NB4 (cell line): ENCODE results near the gene ERFE.
"Not testable (repeated sequence)": the region's sequence is repeated elsewhere in the genome, so short reads cannot be mapped to it uniquely, and the experiment has no call there.

Experiments
- DNase-seq: peaks from one replicate; pipeline ENCODE4 v3.0.0; 2010; ENCODE audit warnings: low read depth
- H3K4me3 ChIP-seq: one replicate; pipeline ENCODE4 v1.5.1; 2011; ENCODE audit warnings: mild to moderate bottlenecking, low read depth, low read length, moderate library complexity
- CTCF ChIP-seq: IDR thresholded peaks from one replicate; pipeline ENCODE4 v1.5.1; 2012; ENCODE audit warnings: low read depth, low read length
- MYC ChIP-seq: IDR thresholded peaks from 2 replicates; pipeline ENCODE4 v1.6.1; 2011; ENCODE audit warnings: low read depth, low read length
- POLR2A ChIP-seq: IDR thresholded peaks from 2 replicates; pipeline ENCODE4 v1.6.1; 2011; ENCODE audit warnings: mild to moderate bottlenecking; ENCODE audit not compliant: insufficient read length; ENCODE audit errors: extremely low read depth
- TF ChIP-seq, protein P1 (sequence below): IDR thresholded peaks from 2 replicates; pipeline ENCODE4 v1.6.1; 2011; ENCODE audit warnings: low read depth, low read length

The ERFE gene

DNA sequence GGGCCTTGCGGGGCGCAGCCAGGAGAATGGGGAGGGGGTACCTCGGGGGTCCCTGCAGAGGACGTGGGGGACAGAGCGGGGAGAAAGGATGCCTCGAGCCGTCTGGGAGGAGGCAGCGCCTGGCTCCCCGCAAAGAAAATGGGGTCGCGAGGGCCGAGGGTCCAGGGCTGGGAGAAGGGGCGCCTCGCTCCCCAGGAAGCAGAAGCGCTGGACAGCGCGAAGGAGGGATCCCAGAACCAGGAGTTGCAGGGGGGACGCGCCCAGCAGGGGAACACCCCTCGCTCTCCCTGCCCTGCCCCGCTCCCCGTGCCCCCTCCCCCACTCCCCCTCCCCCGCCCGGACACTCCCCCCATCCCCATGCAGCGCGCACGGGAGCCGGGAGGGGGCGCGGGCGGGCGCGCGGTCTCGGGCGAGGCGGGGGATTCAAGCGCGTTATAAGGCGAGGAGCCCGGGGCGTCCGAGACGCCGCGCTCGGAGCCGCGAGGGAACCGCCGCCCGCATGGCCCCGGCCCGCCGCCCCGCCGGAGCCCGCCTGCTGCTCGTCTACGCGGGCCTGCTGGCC is at the start of gene ERFE:
Gene ERFE, plus strand, starts transcription at position 462 of the 562 bp plus-strand sequence. Its CDS starts 38 bp downstream, at position 500.
- H3K4me3 ChIP-seq, result peak within 1 kb of the TSS; percentile 48
- DNase-seq, result peak; percentile 82
- no peak for TF ChIP-seq MYC
- TF ChIP-seq, protein P1, sequence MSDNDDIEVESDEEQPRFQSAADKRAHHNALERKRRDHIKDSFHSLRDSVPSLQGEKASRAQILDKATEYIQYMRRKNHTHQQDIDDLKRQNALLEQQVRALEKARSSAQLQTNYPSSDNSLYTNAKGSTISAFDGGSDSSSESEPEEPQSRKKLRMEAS, result 0 out of 2 replicates have a peak, but pooled peaks have one; percentile 20
- peak; percentile 34 for TF ChIP-seq CTCF
- TF ChIP-seq POLR2A, result no peak

DNA sequence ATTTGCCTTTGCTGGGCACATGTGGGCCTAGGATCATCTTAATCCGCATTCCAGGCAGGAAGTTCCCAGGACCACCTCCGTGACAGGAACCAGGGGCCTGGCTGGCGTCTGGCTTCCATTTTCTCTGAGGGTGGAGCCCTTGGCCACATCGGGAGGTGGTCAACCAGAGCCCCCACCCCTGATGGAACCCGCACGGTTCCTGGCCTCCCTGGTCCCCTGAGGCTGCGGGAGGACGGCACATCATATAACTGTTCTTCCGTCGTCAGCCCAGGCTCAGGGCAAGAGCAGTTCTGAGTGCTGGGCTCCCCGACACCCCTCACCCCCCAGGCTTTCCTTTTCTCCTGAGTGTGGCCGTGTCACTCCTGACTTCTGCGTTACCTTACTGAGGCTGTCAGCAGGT is 45.2 kb upstream of the ERFE start:
- DNase-seq, result no peak
- H3K4me3 ChIP-seq, result no peak overlapping the region
- TF ChIP-seq, protein P1, result no peak
- TF ChIP-seq CTCF, result no peak

DNA sequence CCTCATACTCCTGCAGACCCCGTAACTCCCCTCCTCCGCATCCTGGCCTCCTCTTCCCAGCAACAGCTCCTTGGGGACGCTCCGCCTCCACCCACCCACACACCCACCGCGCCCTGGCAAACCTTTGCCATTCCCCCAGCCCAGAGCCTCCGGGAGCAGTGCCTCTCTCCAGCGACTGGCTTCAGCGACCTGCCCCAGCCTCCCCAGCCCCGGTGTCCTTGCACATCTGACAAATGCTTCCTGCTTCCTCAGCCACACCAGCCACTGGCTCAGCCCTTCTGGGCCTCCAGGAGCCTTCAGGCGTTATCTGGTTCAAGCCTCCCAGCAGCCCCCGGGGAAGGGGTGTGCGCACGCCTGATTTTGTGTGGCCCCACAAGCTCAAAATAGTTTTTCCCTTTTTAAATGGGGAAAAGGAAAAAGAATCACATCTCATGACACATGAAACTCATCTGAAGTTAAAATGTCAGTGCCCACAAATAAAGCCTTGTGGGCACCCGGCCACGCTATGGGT is 44.4 kb upstream of the ERFE start:
- DNase-seq, result no peak
- no peak overlapping the region for H3K4me3 ChIP-seq
- TF ChIP-seq CTCF (no peak), MYC (no peak), POLR2A (no peak)
- TF ChIP-seq, protein P1, result no peak

GRCh38 chr2:238114851-238115660 is 43.7 kb upstream of the ERFE start:
- DNase-seq, result no peak
- no peak overlapping the region for H3K4me3 ChIP-seq
- TF ChIP-seq, protein P1, result no peak
- TF ChIP-seq CTCF (no peak), POLR2A (no peak), MYC (no peak)

DNA sequence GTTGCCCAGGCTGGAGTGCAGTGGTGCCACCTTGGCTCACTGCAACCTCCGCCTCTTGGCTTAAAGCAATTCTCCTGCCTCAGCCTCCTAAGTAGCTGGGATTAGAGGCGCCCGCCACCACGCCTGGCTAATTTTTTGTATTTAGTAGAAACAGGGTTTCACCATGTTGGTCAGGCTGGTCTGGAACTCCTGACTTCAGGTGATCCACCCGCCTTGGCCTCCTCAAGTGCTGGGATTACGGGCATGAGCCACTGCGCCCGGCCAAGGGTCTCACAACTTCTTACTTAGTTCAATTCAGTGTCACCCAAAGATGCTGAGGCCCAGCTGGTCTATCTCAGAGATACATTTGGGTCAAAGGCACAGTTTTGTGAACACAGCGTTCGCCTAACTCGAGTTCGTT is 43.1 kb upstream of the ERFE start:
- not testable (repeated sequence) for H3K4me3 ChIP-seq, DNase-seq

DNA sequence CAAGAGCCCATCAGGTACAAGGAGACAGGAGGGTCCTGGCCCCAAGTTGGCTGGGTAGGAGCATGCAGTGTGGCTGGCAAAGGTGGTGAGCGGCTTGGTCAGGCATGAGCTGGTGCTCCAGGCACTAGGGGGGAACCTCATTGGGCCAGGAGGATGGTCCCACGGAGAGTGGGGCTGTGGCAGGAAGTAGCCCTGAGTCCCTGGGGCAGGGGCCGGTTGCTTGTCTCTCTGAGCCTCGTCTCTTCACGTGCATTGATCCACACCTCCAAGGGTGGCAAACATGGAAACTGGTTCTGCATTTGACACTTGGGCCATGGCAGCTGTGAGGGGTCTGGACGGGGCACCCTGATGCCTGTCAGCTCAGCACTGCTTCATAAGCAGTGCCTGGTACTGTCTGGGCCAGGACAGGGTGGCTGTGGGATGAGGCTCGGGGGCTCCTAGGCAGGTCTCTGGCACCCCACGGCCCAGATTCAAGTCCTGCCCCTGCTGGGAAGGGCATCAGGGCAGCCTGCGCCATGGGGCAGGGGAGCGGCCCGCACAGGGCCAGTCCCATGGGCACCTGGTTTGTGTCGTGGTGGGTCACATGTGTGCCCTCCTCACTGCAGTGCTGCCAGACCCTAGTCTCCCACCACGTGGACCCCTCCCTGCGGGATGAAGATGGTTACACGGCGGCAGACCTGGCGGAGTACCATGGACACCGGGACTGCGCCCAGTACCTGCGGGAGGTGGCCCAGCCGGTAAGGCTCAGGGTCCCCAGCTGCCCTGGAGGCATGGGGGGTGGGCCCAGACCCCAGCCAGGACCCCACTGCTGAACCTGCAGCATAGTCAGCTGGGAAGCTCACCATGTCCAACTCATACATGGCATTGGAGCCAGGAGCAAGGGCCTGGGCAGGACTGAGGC is 42.2 kb upstream of the ERFE start:
- TF ChIP-seq POLR2A, result no peak
- TF ChIP-seq, protein P1, result no peak
- no peak for TF ChIP-seq CTCF
- DNase-seq, result no peak
- no peak overlapping the region for H3K4me3 ChIP-seq
